ENCODE results near the gene APBB3.
A peak's percentile ranks its signal among the peaks of the same experiment; 100 is the strongest.

APBB3 gene

DNA sequence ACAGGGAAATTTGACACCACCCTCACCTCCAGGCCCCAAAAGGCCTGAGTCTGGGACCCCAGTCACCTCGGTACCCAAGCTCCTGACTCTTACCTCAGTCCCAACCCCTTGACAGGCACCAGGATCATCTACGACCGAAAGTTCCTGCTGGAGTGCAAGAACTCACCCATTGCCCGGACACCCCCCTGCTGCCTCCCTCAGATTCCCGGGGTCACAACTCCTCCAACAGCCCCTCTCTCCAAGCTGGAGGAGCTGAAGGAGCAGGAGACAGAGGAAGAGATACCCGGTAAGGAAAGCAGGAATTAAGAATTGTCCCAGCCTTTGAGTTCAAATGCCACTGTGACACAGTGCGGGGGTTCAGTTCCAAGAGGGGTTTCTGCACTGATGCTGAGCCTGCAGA is 15.6 kb downstream of the APBB3 start:
- TF ChIP-seq, protein P1, sequence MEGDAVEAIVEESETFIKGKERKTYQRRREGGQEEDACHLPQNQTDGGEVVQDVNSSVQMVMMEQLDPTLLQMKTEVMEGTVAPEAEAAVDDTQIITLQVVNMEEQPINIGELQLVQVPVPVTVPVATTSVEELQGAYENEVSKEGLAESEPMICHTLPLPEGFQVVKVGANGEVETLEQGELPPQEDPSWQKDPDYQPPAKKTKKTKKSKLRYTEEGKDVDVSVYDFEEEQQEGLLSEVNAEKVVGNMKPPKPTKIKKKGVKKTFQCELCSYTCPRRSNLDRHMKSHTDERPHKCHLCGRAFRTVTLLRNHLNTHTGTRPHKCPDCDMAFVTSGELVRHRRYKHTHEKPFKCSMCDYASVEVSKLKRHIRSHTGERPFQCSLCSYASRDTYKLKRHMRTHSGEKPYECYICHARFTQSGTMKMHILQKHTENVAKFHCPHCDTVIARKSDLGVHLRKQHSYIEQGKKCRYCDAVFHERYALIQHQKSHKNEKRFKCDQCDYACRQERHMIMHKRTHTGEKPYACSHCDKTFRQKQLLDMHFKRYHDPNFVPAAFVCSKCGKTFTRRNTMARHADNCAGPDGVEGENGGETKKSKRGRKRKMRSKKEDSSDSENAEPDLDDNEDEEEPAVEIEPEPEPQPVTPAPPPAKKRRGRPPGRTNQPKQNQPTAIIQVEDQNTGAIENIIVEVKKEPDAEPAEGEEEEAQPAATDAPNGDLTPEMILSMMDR (IDR thresholded peaks at IDR 0.05), result no peak

DNA sequence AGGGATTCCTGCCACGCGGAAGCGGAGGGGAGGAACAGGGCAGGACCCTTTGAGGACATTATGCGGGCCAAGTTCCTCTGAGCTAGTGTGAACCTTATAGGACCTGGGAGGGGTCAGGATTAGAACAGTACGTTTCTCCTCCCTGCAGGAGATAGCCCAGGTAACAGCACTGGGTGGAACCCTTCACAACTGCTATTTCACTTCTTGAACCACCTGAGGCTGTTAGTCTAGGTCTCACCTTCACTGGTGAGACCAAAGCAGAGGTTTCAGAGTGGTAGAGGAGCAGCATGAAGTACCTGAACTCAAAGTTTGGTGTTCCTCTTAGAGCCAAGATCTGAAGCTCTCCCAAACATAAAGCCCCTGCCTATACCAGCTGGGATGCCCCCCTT is 16.1 kb downstream of the APBB3 start:
- TF ChIP-seq, protein P1 (IDR thresholded peaks at IDR 0.05), result no peak

DNA sequence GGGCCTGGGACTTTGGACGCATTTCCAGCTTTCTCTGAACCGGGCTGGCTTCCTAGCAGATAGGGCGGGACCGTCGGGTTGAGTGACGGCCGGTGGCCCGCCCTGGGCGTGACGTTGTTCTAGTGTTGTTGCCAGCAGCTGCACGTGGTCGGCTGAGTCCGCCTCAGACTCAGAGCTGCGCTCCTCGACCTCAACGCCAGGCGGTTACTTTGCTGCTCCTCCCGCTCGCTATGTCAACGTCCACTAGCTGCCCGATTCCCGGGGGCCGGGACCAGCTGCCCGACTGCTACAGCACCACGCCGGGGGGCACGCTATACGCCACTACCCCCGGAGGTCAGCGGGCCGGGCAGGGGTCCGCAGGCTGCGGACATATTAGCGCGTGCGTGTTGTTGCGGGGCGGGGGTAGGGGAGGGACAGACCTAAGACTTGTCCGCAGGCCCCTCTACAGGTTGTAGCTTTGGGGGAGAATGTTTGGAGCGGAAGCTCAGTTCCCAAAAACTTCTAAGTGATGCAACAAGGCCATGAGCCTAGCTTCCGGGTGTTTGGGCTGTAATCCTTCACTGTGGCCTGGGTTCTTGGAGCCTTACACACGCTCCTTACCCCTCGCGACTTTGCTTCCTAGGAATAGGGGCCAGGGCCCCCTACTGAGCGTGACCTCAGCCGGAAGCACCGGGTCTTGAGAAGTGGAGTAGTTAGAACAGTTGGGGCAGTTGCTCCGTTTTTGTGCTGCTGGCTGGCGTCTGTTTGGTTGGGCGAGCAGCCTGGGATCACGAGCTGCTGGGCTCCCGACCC is 16.7 kb downstream of the APBB3 start, which contains the start of gene EIF4EBP3:
TSS of gene EIF4EBP3 (plus strand) at position 155 of the 792 bp plus-strand sequence. CDS start at position 231, 76 bp downstream.
- TF ChIP-seq, protein P1 (IDR thresholded peaks at IDR 0.05), result peak; percentile 38; the same call in 1 of the 2 replicates

DNA sequence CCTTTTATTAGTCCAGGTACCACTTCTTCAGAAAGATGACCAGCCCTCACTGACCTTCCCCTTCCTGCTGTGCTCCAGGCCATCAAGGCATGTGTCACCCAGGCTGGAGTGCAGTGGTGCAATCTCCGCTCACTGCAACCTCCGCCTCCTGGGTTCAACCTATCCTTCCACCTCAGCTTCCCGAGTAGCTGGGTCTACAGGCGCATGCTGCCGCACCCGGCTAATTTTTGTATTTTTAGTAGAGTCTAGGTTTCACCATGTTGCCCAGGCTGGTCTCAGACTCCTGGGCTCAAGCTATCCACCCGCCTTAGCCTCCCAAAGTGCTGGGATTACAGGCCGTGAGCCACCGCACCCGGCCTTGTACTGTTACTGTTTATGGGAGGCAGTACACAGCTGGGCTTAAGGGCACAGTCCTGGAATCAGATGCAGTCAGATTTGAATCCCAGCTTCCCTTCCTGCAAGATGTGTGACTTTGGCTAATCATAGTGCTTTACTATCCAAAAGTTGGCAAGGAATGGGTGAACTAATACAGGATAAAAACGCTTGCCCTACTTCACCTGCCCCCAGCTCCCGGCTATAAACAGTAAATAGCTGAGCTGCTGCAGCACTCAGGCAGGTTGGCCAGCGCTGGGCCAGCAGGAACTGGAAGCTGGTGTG is 17.4 kb downstream of the APBB3 start:
- TF ChIP-seq, protein P1 (IDR thresholded peaks at IDR 0.05), result no peak

DNA sequence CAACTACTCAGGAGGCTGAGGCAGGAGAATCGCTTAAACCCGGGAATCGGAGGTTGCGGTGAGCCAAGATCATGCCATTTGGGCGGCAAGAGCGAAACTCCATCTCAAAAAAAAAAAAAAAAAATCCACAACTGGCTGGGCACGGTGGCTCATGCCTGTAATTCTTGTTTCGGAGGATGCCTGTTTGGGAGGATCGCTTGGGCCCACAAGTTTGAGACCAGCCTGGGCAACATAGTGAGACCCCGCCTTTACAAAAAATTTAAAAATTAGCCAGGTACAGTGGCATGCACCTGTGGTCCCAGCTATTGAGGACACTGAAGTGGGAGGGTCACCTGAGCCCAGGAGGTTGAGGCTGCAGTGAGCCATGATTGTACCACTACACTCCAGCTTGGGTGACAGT is 18.8 kb downstream of the APBB3 start:
- TF ChIP-seq, protein P1 (IDR thresholded peaks at IDR 0.05), result no peak

DNA sequence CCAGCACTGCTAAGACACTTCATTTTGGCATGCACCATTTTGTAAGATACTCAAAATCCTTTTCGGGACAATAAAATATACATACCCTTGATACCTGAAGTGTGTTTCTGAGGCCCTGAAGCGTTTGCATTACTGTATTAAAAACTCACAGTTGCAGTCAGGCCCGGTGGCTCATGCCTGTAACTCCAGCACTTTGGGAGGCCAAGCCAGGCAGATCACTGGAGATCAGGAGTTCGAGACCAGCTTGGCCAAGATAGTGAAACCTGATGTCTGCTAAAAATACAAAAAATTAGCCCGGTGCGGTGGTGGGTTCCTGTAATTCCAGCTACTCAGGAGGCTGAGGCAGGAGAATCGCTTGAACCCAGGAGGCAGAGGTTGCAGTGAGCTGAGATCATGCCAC is 19.4 kb downstream of the APBB3 start:
- TF ChIP-seq, protein P1 (IDR thresholded peaks at IDR 0.05), result no peak

DNA sequence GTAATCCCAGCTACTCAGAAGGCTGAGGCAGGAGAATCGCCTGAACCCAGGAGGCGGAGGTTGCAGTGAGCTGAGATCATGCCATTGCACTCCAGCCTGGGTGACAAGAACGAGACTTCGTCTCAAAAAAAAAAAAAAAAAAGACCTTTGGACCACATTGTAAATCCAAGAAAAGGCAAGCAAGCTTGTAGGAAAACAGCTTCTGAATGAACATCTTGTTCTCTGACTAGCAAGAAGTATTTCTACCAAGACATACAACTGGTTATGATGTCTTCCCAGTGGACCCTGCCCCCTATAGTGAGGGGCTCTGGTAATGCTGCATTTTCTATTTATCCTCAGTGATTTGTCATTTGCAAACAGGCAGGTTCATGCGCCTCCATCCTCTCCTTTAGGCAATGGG is 21.4 kb downstream of the APBB3 start:
- TF ChIP-seq, protein P1 (IDR thresholded peaks at IDR 0.05), result no peak
